DMS153 (cell line): ENCODE measurements around the gene SPTA1.
"Not testable (repeated sequence)": the region's sequence is repeated elsewhere in the genome, so short reads cannot be mapped to it uniquely, and the experiment has no call there.

Source experiments
- DNase-seq: peaks from one replicate; lab custom pipeline; 2025; lab: John Stamatoyannopoulos, UW

Gene SPTA1

DNA sequence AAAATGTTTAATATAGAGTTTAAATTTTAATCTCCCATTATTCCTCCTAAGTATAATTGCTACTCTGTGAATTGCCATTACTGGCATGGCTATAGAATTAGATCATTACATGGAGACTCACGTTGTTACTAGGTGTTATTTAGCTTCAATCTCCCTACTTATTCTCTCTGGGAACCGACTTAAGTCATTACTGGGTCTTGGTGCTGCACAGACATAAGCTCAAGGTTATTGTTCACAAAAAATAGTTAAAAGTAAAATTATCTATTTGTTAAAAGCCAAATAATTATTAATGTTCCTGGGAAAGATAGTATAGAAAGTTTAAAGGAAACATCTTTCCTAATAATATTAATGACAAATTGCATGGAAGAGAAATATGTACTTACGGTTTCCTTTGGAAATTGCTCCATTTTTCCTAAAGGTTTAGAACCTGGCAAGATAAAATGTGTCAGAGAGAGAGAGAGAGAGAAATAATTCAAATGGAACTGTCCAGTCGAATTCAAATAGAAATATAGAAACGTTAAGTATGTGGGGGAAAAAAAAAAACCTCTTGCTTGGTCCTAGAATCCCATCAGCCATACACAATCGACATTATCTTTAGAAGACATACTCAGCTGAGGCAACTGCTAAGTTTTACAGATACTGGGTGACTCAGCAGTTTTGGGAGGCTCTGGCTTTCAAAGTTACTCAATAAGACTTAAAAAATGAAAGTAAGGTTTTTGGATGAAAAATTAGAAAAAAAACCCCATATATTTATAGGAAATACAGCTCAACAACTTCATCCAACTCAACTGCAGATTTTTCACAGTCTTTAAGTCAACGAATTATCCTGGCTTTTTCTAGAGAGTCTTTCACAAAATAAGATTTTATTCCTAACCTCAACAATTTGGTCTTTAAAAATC is at the start of gene SPTA1:
TSS of gene SPTA1 (minus strand) at position 605 of the 899 bp plus-strand sequence. CDS start at position 407, 198 bp downstream.
- no peak for DNase-seq

GRCh38 chr1:158735848-158736247 is 49.3 kb upstream of the SPTA1 start:
- DNase-seq = no peak

DNA sequence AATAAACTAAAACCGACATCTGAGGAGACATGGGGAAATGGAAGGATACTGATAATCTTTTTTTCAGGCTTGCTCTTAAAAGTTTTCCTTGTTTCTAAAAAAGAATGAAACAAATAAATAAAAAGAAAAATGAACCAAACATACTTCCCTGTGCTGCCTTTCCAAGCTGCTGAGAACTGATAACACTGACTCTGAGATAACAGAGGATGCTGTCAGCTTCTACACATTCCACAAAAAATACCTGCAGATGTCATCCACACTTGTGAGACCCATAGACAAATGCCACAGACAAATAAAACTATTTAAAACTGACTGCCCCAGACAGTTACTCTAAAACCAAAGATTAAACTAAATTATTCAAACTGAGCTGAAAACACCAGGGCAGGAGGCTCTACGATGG is 46.0 kb upstream of the SPTA1 start:
- DNase-seq = no peak

DNA sequence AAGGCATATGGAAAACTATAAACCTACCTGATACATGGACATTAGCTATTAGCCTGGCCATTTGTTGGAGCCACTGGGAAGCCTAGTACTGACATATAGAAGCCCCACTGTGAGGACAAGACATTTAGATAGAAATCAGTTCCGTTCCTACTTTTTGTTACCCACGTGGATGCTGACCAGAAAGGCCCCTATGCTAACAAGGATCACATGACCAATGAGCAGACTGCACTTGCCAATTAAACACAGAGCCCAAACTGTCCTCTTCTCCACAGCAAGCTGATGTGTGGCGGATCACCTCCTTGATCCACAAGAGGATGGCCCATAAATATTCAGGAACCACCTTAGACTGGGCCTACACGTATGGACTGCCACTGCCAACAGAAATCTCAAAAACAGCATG is 45.2 kb upstream of the SPTA1 start:
- DNase-seq = no peak

DNA sequence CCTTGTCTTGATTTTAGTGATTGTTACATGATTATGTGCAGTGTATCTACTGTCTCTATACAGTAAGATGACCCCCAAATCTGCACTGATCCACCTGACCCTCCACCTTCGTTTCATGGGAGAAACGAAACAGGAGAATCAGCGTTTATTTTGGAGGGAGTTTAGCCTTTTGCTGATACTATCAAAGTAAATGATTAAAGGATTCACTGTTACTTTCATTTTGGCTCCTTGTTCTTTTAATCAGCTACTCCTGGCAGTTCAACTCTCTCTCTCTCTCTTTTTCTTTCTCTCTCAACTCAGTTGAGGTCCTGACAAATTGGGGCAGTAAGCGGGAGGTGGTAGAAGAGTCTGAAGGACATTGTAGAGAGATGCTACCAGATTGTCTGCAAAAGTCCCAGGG is 43.9 kb upstream of the SPTA1 start:
- DNase-seq = no peak

- no peak for DNase-seq
Measured at GRCh38 chr1:158728510-158729225, 42.2 kb upstream of the SPTA1 start.

GRCh38 chr1:158724442-158724841 is 37.9 kb upstream of the SPTA1 start:
- no peak for DNase-seq

DNA sequence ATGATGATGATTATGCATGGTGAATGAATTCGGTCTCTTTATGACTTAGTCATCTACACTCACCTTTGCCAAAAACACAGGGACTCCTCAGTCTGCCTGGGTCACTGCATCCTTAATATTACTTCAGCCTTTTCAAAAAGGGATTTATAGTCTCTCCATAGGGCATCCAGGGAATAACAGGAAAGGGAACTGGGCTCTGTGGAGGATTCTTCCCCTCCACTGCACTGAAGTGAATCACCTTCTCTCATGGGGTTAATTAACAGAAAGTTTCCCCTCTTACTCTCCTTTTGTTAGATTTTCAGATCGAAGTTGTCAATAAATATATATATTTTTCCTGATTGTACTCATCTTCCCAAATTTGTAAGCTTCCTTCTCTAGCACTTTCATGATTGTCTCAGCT is 34.1 kb upstream of the SPTA1 start, which contains the start of gene OR6K3:
TSS of gene OR6K3 (minus strand) at position 101 of the 400 bp plus-strand sequence. CDS start 2,605 bp downstream, outside the sequence.
- DNase-seq = no peak

- no peak for DNase-seq
Measured at GRCh38 chr1:158719664-158720063, 33.1 kb upstream of the SPTA1 start.

- DNase-seq = no peak
Measured at GRCh38 chr1:158717344-158717743, 30.8 kb upstream of the SPTA1 start.

DNA sequence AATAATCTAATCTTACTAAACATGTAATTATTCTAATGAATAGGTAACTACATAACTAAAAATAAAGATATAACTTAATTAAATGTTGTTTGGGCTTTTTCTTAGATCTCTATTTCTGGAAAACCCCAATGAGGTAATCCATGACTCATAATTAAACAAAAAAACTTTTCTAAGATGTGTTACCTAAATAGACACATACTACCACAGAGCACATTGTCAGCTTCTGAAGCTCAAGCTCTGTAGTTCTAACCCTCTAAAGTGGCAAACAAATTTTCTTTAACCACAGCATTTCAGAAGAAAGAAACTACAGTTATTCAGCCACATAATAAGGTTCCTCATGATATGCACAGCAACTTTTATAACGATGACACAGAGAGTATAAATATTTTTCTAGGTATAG is 29.8 kb upstream of the SPTA1 start:
- DNase-seq = no peak

DNA sequence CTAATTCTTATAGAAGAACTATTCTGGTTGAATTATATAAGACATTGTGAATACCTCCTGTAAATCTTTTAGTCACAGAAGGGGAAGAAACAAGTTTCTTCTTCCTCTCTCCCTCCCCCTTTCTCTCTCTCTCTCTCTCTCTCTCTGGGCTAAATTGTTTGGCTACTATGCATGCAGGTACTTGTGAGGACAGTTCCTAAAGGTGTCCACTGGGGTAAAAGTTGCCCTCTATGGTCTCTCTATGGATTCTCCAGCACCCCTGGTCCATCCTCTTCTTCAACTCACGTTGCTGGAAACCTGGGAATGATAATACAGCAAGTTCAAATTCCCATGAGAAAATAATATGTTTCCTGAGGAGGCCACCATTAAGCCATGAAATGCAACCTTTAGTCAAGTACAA is 28.2 kb upstream of the SPTA1 start:
- DNase-seq = no peak

DNA sequence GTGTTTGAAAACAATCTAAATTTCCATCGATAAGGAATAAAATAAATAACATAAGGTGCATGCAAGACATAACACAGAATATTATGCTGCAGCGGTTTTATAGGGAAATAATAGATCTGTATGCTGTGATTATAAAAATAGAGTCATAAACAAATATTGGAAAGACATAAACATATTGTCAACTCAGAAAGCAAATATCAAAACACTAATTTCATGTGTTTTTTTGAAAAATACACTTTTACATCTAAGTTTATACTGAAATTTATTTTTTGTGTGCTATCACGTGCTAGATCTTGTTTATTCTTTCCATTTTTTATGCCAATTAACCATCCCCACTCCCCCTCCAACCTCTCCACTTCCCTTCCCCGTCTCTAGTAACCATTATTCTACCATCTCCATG is 24.6 kb upstream of the SPTA1 start:
- DNase-seq = no peak

DNA sequence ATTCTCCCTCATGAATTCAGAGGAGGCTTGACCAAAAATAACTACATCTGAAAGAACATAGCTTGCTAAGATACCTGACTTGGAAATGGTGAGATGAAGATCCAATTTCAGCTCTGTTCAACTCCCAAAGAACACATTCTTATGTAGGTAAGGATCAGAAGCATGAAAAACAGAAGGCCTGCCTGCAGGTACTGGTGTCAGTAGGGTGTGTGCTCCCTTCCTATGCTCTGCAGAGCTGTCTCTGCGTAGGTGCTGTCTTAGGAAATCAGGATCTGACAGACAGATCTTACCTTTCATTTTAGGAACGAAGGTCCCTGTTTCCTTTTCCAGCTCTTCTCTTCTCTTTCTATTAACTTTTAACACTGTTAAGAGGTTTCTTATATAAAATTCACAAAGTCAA is 19.6 kb upstream of the SPTA1 start:
- no peak for DNase-seq

DNA sequence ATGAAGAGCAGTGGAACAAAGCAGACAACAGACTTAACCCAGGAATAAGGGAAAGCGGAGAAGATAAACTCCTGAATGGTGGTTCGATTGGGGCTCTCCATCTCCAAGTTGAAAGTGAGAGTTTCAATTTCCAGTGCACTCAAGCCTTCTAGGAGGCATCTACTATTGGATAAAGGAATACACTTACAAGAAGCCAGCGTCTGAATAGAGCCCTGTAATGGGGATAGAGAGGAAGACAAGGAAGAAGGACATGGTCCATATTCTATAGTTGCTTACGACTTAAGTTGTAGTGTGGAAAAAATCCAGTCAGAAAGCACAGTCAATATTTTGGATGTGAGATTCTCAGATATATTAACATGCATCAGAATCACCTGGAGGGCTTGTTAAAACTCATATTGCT is 14.0 kb upstream of the SPTA1 start, which contains the start of gene OR6K2:
TSS of gene OR6K2 (minus strand) at position 101 of the 400 bp plus-strand sequence. CDS start at position 101, 0 bp downstream.
- no peak for DNase-seq

DNA sequence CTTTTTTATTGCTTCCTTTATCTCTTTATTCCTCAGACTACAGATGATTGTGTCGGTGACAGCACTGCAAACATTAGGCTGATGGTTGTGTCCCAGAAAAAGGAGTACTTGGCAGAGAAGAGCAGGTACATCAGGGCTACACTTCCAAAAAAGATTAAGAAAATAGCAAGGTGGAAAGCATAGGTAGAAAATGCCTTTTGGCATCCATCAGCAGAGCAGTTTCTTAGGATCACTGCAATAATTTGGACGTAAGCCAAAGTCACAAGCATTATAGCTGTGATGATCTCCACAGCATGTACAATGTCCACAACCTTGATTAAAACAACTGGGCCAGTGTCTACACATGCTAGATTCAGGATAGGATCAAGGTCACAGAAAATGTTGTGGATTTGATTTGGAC is 8.1 kb upstream of the SPTA1 start:
- DNase-seq = no peak

DNA sequence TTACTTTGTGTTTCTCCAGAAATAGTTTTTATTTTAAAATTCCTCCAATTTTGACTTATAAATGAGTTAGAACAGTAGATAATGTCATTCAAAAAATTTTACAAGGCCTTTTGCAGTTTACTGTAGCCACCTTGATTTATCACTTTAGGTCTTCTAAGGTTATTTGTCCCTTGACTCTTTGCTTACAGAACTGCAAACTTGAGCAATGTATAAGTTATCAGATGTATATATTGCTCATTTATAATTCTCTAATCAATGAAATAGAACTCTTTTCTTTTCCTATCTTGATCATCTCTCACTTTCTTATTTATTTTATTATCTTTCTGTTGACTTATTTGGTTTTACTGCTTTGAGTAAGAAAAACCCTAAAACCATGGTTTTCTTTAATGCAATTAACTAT is 5.8 kb upstream of the SPTA1 start:
- no peak for DNase-seq

DNA sequence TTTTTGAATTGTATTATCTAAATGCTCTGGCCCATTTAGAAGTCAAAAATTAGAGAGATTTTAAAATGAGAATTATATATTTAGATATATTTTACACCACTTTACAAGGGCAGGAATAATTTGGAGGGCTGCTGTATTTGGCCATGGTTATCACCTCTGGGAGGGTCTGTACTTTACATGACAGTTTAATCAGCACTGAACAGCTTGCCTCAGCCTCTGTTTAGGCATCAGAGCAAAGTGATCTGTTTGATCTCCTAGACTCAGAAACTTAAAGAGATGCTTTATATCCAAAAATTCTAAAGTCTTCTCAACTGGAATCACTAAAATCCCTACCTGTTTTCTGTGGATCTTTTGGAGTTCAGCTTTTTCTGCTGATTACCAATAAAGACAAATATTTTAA is 5.4 kb upstream of the SPTA1 start:
- DNase-seq = no peak

- not testable (repeated sequence) for DNase-seq
Measured at GRCh38 chr1:158691149-158691548, 4.6 kb upstream of the SPTA1 start.

DNA sequence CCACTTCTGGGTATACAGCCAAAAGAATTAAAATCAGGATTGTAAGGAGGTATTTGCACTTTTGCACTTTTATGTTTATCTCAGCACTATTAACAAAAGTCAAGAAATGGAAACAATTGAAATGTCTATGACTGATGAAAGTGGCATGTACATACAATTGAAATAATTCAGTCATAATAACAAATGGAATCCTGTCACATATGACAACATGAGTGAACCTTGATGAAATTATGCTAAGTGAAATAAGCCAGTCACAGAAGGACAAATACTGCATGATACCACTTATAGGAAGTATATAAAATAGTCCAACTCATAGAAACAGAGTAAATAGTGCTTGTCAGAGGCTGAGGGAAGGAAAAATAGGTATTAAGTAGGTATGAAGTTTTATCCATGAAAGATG is 3.4 kb upstream of the SPTA1 start:
- no peak for DNase-seq

GRCh38 chr1:158689110-158689509 is 2.6 kb upstream of the SPTA1 start:
- DNase-seq = no peak

DNA sequence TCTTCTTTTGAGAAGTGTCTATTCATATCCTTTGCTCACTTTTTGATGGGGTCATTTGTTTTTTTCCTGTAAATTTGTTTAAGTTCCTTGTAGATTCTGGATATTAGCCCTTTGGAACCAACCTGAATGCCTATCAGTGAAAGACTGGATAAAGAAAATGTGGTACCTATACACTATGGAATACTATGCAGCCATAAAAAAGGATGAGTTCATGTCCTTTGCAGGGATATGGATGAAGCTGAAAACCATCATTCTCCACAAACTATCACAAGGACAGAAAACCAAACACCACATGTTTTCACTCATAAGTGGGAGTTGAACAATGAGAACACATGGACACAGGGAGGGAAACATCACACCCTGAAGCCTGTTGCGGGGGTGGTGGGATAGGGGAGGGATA is 1.8 kb upstream of the SPTA1 start:
- not testable (repeated sequence) for DNase-seq

- no peak for DNase-seq
Measured at GRCh38 chr1:158687037-158687436, 522 bp upstream of the SPTA1 start.
